H7 (cell line): ENCODE measurements around the gene UBAC2. TPM values are rescaled to one million over a fixed set of nuclear protein-coding genes. Genes with fewer than 3 reads are reported as not detected.

Experiments used
- DNase-seq: peaks from one replicate; pipeline ENCODE4 v3.0.0; 2012
- H3K27me3 ChIP-seq: 2 replicates; pipeline ENCODE4 v1.6.0; 2011; ENCODE audit warnings: mild to moderate bottlenecking, low read length; ENCODE audit not compliant: control insufficient read depth, insufficient read depth
- H3K36me3 ChIP-seq: replicated peaks from 2 replicates; pipeline ENCODE4 v1.5.1; 2011; ENCODE audit warnings: low read length; ENCODE audit not compliant: control insufficient read depth, insufficient read depth
- H3K4me3 ChIP-seq: 2 replicates; pipeline ENCODE4 v1.5.1; 2011; ENCODE audit warnings: low read depth, mild to moderate bottlenecking, control low read depth, low read length, moderate library complexity; ENCODE audit not compliant: insufficient read depth
- total RNA-seq: library from RNA; depleted of rRNA; stranded (reverse); fragments of >200 nt; shearing (Covaris generic); gene quantifications from 2 replicates; pipeline ENCODE4 v1.2.3, GENCODE V29; 2014

Gene UBAC2
- total RNA-seq, 1 experiment from 2014 or later = 56.9 TPM

DNA sequence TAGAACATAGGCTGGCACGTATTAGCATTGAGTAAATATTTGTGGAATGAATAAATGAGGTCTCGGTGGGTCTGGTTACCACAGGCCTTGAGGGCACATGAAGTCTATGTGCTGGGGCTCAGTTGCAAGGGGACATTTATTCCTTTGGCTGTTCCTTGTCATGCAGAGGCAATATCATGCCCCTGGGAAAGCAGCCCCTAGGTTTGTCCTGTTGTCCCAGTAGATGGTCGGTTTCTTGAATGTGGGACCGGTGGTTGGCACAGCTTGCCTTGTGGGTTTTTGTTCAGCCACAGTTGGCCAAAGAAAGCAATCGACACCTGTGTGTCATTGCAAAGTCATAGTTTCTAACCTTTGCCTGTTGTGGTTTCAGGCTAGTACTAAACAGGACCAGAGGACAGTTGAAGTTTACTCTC, 131.2 kb downstream of the UBAC2 start:
- Histone ChIP-seq H3K36me3 (no peaks in the 10 kb centered on the region), H3K27me3 (no peaks in the 10 kb centered on the region), H3K4me3 (no peak overlapping the region)
- DNase-seq = no peak

DNA sequence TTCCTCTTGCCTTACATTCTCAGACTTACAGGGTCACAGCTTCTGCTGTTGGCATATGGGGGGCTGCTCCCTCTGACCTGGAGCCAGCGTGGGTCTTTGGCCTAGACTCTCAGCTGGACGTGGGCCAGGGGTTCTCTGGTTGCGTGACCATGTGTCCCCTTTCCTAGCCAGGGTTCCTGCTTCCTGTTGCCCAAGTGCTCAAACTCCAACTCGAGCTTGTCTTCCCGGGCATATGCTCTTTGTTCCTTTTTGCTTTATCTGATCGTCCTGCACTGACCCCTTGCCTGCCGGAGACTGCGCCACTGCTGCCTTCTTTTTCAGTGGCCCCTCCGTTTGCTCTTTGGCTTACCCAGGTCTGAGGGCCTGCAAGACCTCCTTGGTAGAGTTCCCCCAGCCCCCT, 131.8 kb downstream of the UBAC2 start:
- no peak for DNase-seq
- Histone ChIP-seq H3K27me3 (no peaks in the 10 kb centered on the region), H3K4me3 (no peak overlapping the region), H3K36me3 (no peaks in the 10 kb centered on the region)

DNA sequence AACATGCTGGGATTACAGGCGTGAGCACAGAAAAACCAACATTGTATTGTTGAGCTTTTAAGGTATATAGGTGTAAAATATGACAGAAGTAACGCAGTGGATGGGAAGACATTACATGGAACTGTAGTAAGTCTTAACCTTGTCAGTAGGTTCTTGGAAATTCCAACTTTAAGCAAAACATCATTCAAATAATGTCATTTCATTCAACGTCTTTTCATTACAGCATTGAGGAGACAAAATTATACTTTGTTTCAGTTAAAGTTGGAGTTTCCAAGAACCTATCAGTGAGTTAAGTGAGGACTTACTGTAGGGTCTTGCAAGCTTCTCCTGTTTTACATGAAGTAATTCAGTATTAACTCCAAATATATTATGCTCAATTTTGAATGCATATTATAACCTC, 133.6 kb downstream of the UBAC2 start:
- Histone ChIP-seq H3K36me3 (no peaks in the 10 kb centered on the region), H3K4me3 (no peak overlapping the region), H3K27me3 (no peaks in the 10 kb centered on the region)
- DNase-seq = no peak

DNA sequence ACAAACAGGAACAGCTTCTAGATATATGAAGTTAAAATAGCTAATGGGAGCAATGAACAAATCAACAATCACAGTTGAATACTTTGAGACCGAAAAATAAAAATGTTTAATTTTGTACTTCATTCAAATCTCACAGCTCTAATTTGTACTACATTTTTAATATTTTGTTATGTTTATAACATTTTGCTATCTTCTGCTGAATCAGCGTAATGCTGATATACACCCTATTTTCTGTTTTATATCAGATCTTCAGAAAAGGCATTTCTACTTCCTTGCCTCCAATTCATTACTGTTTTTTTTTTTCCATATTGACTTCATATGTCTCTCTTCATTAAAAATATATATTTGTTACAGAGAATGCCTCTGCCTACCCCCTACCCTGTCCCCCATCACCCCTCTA, 134.4 kb downstream of the UBAC2 start:
- no peaks in the 10 kb centered on the region for H3K36me3 ChIP-seq
- no peak for DNase-seq
- H3K27me3 ChIP-seq = no peaks in the 10 kb centered on the region
- H3K4me3 ChIP-seq = no peak overlapping the region

DNA sequence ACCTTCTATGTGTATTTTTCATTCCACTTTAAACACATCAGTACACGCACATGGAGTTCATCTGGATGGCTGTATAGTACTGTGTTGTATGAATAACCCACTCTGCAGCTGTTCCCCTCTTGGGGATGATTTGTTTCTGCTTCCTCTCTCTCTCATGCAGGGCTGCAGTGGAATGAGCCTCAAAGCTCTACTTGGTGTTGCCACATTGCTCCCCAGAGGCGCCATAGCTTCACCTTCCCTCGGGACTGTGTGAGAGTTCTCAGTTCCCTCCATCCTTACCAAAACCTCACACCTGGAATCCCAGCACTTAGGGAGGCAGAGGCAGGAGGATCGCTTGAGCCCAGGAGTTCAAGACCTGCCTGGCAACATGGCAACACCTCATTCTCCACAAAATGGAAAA, 134.9 kb downstream of the UBAC2 start:
- no peak overlapping the region for H3K4me3 ChIP-seq
- no peaks in the 10 kb centered on the region for H3K27me3 ChIP-seq
- H3K36me3 ChIP-seq = no peaks in the 10 kb centered on the region
- no peak for DNase-seq

- Histone ChIP-seq H3K4me3 (no peak overlapping the region), H3K36me3 (peaks cover 2% of the 10 kb centered on the region; the same call in 1 of the 2 replicates), H3K27me3 (no peaks in the 10 kb centered on the region)
- no peak for DNase-seq
Measured at GRCh38 chr13:99339230-99339721, 138.6 kb downstream of the UBAC2 start.

GRCh38 chr13:99339736-99340397, 139.2 kb downstream of the UBAC2 start:
- DNase-seq = no peak
- H3K4me3 ChIP-seq = no peak overlapping the region
- peaks cover 2% of the 10 kb centered on the region for H3K36me3 ChIP-seq
- no peaks in the 10 kb centered on the region for H3K27me3 ChIP-seq

DNA sequence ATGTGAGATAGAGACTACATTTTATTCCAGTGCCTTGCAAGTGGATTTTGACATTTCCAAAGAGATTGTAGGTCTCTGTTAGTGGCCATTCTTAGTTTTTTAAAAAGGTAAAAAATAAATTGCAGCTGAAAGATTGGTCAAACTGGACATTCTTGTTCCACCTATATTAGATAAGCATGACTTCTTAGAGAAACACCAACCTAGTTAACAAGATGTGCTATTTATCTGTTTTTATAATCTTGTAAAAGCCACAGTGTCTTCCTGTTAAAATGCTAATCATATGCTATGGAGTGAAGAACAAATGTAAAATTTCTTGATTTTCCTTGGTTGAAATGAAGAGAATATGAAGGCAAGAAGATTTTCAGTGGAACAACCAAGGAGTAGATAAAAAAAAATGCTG, 140.0 kb downstream of the UBAC2 start:
- Histone ChIP-seq H3K4me3 (no peak overlapping the region), H3K36me3 (peaks cover 2% of the 10 kb centered on the region), H3K27me3 (no peaks in the 10 kb centered on the region)
- no peak for DNase-seq

DNA sequence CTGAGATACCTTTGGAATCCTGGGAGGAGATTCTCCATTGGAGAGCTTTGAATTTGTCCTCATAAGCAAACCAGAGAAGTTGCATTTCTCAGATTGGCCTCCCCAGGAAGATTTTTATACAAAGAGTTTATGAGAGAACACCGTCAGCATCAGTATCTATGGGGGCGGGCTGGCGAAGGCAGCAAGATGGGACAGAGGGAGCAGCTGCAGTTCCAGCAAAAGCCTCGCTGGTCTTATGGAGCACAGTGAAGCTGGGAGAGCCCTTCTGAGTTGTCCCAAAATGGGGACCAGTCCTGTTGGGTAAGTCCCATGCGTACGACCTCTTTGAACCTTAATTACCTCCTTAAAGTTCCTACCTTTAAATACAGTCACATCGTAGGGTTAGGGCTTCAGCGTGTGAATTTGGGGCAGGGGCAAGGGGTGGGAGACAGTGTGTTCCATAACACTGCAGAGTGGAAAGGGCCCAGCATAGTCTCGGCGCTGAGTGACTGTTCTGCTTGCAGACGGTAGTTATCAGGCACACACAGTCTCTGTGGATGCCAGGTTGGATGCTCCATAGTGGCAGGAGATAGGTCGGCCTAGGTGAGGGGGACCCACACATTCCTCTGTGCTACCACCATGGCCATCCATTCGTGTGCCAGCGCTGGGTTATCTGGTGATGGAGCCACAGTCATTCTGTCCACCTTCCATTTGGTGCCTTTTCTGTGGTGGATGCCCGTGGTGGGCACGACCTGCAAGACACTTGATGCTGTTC, 141.5 kb downstream of the UBAC2 start:
- no peaks in the 10 kb centered on the region for H3K27me3 ChIP-seq
- H3K36me3 ChIP-seq = peaks cover 2% of the 10 kb centered on the region

DNA sequence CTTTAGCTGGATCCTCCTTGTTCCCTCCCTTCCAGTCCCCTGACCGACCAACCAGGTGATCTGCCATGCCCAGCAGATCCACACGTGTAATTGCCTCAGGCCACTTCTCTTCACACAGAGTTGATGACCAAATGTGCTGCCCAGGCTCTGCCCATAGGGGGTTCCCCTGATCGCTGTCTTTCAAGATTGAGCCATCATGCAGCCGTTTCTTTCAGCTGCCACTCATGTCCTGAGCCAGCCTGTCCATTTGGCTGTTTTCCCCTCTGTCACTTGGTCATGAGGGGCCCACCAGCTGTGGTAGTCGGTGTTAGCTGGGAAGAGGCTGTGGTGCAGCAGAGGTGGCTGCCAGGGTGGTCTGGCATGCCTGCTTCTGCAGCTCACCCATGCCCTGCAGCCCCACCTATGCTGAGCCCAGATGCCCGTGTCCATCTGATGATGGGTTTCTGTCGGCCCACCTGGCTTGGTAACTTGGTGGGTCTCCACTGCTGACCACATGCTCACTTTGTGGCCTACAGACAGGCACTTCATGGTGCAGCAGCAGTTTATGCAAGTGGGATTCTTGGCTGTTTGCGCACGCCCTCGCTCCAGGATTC, 142.2 kb downstream of the UBAC2 start:
- Histone ChIP-seq H3K36me3 (peaks cover 4% of the 10 kb centered on the region), H3K4me3 (no peak overlapping the region), H3K27me3 (no peaks in the 10 kb centered on the region)
- DNase-seq = no peak

More for the DNA sequence above, 141.5 kb downstream of the UBAC2 start:
- no peak for DNase-seq
- no peak overlapping the region for H3K4me3 ChIP-seq

DNA sequence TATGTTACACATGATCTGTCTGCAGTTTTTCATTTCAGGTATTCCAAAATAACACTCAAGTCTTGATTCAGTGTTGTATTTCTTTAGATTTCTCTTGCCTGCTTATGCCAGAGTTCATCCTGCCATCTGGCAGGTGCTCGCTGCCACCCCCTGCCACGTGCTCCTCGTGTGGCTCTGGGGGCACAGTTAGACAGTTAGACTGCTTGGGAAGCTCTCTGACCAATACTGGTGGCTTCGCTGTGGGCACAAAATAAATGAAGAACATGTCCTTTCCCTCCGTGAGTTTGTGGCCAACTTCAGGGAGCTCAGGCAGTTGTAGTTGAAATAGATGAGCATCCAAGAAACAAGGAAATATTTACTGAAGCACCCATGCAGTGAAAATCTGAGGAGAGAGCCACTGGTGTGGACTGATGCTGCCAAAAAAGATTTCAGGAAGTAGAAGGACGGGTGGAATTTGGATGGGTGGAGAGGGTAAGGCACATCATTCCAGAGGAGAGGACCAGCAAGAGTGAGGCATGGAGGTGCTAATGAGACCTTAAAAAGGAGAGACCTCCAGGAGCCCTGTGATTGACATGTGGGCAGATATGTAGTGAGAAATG, 144.1 kb downstream of the UBAC2 start:
- no peak for DNase-seq
- Histone ChIP-seq H3K4me3 (no peak overlapping the region), H3K27me3 (no peaks in the 10 kb centered on the region), H3K36me3 (peaks cover 5% of the 10 kb centered on the region)

DNA sequence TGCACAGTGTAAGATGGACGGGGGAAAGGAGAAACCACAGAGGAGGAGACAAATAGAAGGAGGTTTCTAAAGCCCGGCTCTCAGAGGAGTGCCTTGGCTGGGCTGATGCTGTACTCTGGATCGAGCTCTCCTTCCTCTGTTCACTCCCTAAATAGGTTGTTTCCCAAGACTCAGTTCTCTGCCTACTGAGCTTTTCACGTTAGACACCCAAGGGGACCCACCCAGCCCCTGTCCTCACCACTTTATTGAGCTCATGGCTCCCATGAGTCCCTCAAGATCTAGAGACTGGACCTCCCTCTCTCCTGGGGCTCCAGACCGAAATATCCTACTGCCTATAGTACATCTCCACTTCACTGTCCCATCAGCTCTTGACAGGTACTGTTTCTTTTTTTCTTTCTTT, 144.7 kb downstream of the UBAC2 start:
- H3K27me3 ChIP-seq = no peaks in the 10 kb centered on the region

DNA sequence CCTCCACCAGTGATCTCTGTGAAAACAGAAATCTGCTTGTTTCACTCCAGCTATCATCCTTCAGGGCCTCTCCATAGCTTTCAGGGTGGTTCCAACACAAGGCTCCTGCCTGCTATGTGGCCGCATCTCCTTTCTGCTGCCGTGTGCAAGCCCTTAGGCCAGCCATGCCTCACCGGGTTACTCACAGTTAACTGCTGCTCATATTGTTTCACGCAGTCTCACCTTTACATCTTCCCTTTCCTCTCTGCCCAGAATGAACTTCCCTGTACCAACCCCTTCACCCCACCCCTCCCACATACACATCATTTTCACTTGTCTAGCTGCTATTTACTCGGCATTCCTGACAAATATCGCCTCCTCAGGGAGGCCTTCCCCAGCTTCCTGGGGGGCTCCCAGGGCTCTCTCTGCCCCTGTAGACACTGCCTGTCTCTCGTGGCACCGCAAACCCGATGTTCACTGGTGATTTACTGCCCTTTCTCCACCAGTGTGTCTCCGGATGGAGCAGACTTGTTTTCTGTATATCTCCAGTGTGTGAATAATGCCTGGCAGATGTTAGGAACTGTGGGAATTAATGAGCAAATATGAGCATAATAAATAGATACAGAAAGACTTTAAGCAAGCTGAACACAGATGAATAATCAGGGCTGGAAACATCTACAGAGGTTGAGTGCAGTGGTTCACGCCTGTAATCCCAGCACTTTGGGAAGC, 145.8 kb downstream of the UBAC2 start:
- H3K36me3 ChIP-seq = peaks cover 5% of the 10 kb centered on the region
- DNase-seq = no peak
- no peaks in the 10 kb centered on the region for H3K27me3 ChIP-seq
- H3K4me3 ChIP-seq = no peak overlapping the region

More for the DNA sequence above, 144.7 kb downstream of the UBAC2 start:
- Histone ChIP-seq H3K4me3 (no peak overlapping the region), H3K36me3 (peaks cover 5% of the 10 kb centered on the region)
- DNase-seq = no peak

DNA sequence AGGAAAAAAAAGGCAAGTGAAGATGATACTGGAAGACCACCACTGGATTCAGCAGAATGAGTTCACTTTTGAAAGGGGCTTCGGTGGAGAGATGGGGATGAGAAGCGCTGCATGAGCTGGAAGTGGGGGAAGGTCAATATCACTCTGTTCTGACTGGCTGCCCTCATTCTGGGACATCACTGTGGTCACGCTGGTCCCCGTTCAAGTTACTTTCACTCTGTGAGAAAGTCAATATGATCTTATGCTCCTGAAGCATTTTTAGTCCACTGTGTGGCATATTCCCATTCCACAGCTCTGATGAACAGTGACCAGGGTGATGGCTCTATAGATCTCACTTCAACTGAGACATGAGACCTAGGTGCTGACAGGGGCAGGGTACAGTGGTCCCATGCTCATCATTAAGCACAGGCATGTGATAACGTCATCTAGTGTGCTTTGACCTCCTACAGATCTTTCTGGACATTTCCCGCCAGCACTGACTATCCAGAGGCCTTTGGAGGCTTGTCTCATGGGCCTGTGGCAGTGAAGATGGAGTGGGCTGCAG, 146.8 kb downstream of the UBAC2 start:
- Histone ChIP-seq H3K36me3 (peaks cover 5% of the 10 kb centered on the region), H3K27me3 (no peaks in the 10 kb centered on the region), H3K4me3 (no peak overlapping the region)
- no peak for DNase-seq
